WTC11 (cell line): Measurements from ENCODE around the gene PSMD3.

Experiments used
- ATF6 ChIP-seq: sonication (generic); formaldehyde crosslinking; IDR thresholded peaks from 2 replicates; pipeline ENCODE4 v1.8.1; 2023; ENCODE audit warnings: mild to moderate bottlenecking, missing genetic modification reagents
- GTF2I ChIP-seq: fragments of 250-450 bp; sonication (Bioruptor Pico); conservative IDR thresholded peaks from 2 replicates; pipeline ENCODE4 v1.4.0; 2021; ENCODE audit warnings: mild to moderate bottlenecking
- JUN ChIP-seq: sonication (generic); formaldehyde crosslinking; IDR thresholded peaks from 2 replicates; pipeline ENCODE4 v1.8.0; 2023; ENCODE audit warnings: mild to moderate bottlenecking, missing genetic modification reagents
- NR3C1 ChIP-seq: sonication (generic); formaldehyde crosslinking; conservative IDR thresholded peaks from 2 replicates; pipeline ENCODE4 v1.8.1; 2023; ENCODE audit warnings: low read depth, mild to moderate bottlenecking, missing genetic modification reagents
- TCF7 ChIP-seq: sonication (generic); formaldehyde crosslinking; IDR thresholded peaks from 2 replicates; pipeline ENCODE4 v1.8.0; 2022; ENCODE audit warnings: mild to moderate bottlenecking, low read depth, missing genetic modification reagents, moderate library complexity
- TEAD4 ChIP-seq: sonication (generic); formaldehyde crosslinking; IDR thresholded peaks from 2 replicates; pipeline ENCODE4 v1.8.0; 2022; ENCODE audit warnings: mild to moderate bottlenecking, missing genetic modification reagents
- USF1 ChIP-seq: sonication (generic); formaldehyde crosslinking; IDR thresholded peaks from 2 replicates; pipeline ENCODE4 v1.8.0; 2022; ENCODE audit warnings: mild to moderate bottlenecking, missing genetic modification reagents
- ZNF416 ChIP-seq: fragments of 250-450 bp; sonication (Bioruptor Pico); IDR thresholded peaks from 2 replicates; pipeline ENCODE4 v1.9.0; 2021; ENCODE audit warnings: mild to moderate bottlenecking, inconsistent platforms
- TF ChIP-seq, protein P1 (sequence below): fragments of 200-600 bp; IDR thresholded peaks from 2 replicates; pipeline ENCODE4 v1.8.0; 2022; ENCODE audit warnings: antibody characterized with exemption

- TF ChIP-seq, protein P1, sequence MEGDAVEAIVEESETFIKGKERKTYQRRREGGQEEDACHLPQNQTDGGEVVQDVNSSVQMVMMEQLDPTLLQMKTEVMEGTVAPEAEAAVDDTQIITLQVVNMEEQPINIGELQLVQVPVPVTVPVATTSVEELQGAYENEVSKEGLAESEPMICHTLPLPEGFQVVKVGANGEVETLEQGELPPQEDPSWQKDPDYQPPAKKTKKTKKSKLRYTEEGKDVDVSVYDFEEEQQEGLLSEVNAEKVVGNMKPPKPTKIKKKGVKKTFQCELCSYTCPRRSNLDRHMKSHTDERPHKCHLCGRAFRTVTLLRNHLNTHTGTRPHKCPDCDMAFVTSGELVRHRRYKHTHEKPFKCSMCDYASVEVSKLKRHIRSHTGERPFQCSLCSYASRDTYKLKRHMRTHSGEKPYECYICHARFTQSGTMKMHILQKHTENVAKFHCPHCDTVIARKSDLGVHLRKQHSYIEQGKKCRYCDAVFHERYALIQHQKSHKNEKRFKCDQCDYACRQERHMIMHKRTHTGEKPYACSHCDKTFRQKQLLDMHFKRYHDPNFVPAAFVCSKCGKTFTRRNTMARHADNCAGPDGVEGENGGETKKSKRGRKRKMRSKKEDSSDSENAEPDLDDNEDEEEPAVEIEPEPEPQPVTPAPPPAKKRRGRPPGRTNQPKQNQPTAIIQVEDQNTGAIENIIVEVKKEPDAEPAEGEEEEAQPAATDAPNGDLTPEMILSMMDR: no peak
- TF ChIP-seq GTF2I (CRISPR knock-in tag) (no peak), ZNF416 (CRISPR knock-in tag) (no peak), NR3C1 (CRISPR knock-in tag) (no peak), JUN (CRISPR knock-in tag) (no peak), TEAD4 (no peak), USF1 (CRISPR knock-in tag) (no peak), TCF7 (no peak), ATF6 (CRISPR knock-in tag) (no peak)
These were observed 44.3 kb downstream of the PSMD3 start for GRCh38 chr17:40024901-40025300.
